GM18517 (cell line): Measurements from ENCODE around the gene ZNF423.

Experiments used
- ATAC-seq: cut with Tn5 transposase; IDR thresholded peaks from one replicate; pipeline ENCODE4 v1.9.1; 2021; ENCODE audit warnings: mild to moderate bottlenecking, moderate library complexity; ENCODE audit not compliant: unreplicated experiment

ZNF423 gene

DNA sequence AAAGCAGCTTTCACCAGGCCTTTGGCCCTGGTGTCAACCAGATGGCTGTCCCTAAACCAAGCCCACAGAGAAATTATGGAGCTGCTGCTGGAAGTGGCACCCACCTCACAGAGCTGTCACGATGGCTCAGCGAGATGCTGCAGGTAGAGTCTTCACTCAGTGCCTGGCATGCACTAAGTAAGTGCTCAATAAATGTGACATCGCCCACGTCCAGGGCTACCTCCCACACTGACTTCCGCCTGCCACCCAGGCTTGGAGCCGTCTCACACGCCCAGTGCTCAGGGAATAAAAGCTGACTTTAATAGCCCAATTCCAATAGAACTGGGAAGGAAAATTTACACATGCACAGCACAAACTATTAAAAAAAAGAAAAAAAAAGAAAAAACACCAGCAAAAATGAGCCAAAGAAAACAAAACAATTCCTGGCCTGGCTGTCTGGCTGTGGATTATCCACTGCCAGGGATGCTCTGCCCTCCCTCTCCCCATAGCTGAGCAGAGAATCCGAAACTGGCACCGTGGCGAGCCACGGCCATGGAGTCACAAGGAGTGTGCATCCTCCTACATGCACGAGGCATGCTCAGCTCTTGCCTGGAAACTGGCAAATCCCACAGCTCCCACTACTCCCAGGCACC is 68.9 kb downstream of the ZNF423 start:
- no peak for ATAC-seq

DNA sequence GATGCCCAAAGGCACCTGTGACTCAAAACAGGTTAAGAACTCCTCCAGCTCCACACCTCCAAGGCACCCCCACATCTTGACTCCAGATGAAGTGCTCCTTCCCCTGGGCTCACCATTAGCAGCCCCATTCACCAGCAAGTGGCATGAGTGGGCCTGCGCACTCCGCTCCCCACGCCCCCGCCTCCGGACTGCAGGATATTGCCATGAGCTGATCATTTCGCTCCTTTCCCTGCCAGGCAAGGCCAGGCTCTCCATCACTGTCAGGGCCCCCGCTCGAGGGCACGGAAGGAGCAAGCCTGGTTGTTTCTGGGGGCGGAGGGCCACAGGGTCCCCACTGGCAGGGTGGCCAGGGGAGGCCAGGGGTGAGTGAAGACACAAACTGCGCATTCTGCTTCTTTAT is 69.9 kb downstream of the ZNF423 start:
- ATAC-seq, result no peak

DNA sequence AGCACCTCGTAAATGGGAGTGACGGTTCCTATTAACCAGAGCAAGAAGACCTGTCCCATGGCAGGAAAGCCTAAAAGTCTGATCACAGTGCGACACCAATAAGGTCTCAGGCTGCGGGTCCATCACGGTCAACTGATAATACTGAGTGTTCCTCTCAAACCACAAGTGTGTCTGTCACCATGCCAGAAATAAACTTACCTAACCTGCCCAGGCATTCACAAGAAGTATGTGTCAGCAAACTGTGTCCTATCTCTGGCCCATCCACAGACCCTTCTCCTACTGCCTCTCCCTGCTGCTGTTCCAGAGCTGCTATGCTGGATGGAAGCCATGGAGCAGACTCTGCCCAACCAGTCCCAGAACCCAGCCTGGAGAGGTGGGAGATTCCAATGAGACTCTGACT is 73.5 kb downstream of the ZNF423 start:
- ATAC-seq, result no peak

DNA sequence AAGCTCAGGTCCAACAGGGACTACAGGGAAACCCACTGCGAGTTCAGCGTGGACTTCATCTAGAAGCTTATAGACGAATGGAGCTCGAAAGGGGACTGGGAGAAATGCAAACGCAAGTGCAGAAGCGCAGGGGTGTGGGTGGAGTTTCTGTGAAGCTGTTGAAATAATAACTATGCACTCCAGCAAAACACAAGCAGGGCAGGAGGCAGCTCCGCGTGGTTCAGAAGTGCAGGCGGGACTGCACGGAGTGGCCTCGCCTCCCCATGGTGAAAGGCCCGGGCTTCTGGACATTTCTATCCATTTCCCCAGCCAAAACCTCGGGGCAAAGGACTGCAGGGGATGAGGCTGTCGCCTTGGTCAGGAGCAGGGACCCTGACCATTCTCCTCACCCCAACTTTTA is 74.5 kb downstream of the ZNF423 start:
- ATAC-seq, result no peak

DNA sequence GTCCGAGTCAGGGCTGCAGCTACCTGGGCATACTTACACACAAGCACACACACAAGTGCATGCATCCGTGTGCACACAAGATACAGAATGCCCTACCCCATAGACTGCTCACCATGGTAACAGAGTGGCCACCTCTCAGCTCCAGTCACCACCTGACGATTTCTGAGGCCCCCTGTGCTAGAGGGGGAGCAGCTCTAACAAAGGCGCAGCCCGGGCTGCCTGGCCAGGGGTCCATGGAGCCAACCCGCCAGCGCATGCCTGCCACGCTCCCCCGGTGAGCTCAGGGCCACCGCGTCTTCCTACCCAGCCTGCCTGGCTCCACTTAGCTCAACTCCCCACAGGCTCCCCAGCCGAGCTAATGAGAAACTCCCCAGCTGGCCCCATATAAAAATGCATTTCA is 75.5 kb downstream of the ZNF423 start:
- ATAC-seq, result no peak

DNA sequence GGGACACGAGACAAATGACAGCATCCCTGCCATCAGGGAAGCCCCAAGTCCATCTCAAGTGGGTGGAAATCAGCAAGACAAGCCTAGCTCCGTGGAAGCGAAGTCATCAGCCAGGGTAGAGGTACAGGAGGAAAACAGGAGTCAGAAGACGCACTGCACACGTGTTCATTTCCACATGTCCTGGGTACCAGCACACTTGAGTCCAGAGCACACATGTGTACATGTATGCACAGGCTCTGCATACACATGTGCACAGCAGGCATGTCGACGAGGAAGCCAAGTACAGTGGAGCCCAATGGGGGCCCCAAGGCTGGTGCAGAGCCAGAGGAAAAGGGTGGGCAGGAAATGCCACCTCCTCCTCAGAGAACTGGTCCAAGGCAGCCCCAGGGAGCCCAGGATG is 75.9 kb downstream of the ZNF423 start:
- ATAC-seq, result no peak

DNA sequence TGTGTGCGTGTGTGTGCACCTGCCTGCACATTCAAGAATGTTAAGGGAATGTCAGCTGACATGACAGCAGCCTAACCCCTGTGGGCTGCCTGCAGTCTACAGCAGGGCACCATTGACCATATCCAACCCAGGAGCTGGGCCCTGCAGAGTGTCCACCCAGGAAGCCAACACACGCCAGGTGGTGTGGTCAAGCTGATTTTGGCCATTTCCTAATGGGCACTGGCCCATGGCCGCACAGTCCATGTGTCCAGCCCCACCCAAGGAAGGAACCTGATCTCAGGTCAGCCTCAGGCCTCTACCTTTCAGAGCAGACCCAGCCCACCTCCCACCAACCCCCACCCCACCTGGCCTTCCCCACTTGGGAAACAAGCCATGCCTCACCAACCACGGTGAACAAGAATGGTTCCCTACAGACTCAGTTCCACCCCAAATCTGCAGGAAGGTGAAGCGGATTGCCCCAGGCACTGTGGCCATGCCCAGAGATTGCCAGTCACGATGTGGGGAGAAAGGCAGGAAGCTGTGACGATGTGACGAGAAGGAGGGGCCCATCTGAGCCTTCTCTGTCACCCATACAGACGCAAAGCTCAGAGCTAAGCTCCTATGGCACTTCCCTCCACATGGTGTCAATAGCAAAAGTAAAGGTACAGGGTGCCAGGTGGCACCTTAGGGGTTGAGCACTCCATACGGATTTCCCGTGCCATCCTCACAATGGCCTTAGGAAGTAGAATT is 77.5 kb downstream of the ZNF423 start:
- no peak for ATAC-seq

DNA sequence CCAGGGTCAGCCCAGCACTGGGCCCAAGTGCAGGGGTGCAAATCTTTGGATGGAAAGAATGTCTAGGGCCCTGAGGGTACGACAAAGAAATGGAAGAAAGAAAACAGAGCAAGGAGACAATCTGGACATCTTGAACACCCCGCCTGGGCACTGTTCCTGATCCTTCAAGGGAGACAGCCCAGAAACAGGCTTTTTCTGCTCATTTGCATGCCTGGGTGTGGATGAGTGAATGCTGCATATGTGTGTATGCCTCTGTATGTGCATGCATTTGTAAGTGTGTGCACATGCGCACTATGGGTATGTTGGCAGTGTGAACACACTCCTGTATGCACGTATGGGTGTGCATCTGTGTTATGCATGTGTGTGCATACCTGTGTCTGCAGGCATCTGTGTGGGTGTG is 79.2 kb downstream of the ZNF423 start:
- ATAC-seq, result no peak

DNA sequence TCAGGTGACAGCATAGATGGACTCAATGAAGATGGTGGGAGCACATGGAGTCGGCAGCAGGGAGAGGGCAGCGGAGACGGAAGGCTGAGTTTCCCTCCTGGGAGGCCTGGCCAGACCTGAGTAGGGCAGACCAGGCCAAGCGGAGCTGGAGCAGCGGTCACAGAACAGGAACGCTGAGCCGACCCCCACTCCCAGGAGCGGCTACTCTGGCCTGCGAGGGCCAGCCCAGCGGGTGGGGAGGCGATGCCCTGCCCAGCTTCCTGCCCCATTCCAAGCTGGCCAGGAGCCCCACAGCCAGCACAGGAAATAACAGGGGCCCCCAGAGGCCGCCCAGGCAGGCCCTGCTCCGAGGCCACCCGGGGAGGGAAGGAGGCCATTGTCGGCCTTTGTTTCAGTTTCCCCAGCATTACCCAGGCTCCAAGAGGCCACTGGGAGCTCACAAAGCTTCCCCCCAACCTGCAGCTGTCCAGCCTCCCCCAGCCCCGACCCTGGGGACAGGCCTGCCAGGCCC is 79.8 kb downstream of the ZNF423 start:
- no peak for ATAC-seq

DNA sequence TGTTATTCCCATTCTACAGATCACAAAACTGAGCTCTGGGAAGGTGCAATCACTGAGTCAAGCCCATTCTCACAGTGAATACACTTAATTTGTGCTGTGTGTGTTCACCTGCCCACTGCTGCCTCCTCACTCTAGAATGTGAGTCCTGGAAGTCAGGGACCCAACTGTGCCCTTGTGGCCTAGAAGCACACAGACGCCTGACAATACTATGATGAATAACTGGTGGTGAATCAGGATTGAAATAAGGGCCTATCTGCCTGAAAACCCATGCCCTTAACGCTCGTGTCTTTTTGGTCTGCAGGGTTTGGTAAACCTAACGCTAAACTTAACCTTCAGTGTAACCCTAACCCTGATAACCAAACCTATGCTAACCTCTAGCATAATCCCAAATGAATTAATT is 80.3 kb downstream of the ZNF423 start:
- no peak for ATAC-seq

DNA sequence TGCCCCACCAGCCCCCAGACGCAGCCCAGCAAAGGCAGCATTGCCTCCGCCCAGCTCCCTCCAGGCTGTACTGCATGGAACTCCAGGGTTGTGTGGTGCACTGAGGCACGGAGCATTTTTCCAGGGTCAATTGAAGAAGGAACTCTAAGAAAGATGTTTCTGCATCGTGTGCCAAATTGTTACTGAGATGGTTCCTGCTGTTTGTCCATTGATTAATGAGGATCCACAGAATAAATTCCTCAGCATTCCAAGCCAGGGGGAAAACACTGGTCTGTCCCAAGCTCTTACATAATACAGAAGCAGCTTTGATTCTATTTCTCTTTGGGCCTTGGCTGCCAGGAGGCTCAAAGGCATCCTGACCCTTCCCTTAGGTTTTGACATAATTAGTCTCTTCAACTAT is 80.9 kb downstream of the ZNF423 start:
- ATAC-seq, result no peak

DNA sequence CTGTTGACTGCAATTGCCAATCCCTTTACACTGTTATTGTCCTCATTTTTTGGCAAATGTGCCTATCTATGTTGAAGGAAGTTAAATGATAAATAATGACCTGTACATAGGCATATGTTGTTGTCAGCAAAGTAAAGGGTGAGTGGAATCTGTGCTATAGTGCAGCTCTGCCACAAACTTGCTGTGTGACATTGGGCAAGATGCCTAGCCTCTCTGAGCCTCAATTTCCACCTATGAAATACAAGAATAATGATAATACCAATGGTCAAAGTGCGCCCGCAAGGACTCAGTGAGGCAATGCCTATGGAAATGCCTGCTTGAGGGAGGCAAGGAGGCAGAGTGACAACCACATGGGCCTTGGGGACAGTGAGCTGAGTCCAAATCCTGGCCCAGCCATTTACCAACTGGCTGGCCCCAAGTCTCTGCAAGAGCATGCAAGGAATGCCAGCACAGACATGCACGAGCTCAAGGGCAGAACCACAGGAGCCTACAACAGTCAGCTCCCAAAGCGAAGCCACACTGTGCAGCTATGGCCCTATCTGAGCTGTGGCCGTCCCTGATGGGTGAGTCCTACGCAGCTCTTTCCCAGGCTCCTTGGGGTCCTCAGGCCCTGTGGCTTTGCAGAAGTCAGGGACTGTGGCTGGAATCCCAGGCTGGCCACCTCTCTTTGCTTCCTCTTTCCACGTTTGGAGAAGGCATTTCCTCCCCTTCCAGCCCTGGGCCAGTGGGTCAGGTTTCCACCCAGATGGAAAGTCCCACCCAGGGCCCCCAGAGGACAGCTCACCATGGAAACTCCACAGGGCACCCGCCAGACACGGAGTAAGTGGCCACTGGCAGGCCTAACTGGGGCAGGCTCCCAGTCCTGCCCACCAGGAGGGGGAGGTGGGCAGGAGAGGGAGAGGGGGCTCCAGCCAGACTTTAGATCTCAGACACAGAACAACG is 82.1 kb downstream of the ZNF423 start:
- no peak for ATAC-seq

DNA sequence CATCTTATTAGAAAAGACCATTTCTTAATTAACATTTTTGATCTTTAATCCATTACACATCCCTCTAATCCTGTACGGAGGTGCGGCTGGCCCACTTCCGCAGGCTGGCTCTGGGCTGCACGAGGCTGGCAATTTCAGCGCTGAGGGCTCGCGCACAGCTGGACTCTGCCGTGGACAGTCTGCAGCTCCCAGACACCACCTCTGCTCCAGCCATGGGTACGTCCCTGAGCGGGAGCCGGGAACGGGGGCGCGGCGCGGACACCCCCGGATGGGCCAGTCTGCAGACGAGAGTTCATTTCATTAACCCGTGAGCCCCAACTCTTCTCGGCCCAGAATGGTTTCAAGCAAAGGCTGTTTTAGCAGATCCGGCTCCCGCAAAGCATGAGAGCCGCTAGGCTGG is 87.9 kb downstream of the ZNF423 start:
- no peak for ATAC-seq

DNA sequence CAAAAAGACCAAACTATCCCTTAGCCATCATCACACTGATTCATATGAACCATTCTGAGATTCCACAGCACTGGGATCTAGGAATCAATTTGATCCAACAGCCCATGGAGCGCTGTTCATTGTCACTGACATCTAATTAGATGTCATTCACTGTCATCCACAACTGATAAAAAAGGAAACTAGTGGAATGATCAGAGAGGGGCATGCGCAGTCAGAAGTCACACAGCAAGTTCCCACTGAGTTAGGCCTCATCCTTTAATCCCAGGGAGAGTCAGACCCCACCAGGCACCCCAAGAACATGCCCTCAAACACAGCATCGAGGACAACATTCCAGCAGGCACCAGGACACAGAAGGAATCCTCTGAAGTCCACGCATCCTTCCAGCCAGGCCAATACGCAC is 88.5 kb downstream of the ZNF423 start:
- no peak for ATAC-seq

DNA sequence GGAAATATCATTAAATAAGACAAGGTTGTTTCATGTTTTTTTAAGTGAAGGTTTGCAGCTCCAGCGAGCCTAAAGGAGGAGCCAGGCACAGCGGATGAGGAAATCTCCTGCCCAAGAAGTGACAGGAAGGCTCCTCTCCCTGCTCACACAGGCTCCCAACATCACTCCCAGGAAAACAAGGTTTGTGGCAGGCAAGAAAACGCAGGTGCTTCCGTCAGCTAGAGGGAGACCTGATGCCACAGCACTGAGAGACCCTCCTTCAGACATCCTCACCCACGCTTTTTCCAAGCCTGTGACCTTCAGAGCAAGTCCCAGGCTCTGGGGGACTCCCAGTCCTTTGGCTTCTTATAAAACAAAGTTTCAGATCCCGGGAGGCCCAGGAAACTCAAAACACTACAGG is 89.7 kb downstream of the ZNF423 start:
- no peak for ATAC-seq

DNA sequence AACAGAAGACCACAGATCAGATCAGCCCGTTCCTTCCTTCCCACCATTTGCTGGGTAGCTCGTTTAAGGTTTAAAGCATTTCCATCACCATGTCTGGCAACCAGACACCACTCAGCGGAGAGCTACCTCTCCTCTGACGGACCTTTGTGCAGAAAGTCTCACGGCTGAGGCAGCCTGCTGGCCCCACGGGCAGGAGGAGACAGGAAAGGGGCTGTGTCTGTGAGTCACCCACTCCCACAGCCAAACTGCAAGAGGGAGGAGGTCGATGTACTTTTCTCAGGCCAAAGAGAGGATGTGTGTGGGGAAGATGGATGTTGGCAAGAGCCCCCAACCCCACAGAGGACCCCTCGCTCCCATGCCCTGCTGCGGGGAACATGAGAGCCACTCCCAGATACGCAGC is 92.1 kb downstream of the ZNF423 start:
- no peak for ATAC-seq

DNA sequence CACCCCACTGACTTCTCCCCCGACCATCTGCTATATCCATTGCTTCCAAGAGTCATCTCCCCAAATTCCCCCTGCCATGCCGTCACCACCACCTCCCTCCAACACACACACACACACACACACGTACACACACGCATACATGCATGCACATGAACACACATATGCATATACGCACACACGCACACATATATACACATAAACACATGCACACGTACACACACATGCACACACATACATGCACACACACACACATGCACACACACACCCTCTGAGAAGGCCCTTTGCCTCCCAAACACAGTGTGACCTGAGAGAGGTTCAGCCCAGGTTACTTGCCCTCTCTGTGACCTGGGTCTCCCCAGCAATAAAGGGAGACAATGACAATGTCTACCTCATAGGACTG is 95.1 kb downstream of the ZNF423 start:
- no peak for ATAC-seq

DNA sequence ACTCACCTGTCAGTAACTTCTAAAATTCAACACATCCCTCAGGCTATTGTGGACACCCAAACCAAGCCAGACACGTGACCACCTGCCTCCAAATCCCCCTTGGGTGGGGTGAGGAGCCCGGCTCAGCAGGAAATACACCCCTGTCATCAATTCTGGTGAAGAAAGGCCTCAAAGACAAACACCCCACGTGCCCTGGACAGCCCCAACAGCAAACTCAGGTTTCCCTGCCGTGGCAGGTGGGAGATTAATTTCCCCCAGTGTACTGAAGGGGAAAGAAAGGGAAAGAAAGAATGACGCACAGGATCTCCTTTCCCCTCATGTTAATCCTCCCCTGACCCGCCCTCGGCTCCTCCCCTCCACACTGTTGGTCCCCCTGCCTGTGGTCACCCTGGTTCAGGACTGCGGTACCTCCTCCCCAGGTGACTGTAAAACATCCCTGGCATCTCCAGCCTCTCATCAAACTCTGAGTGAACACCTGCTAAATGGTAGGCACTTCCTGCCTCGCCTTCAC is 98.3 kb downstream of the ZNF423 start:
- no peak for ATAC-seq

DNA sequence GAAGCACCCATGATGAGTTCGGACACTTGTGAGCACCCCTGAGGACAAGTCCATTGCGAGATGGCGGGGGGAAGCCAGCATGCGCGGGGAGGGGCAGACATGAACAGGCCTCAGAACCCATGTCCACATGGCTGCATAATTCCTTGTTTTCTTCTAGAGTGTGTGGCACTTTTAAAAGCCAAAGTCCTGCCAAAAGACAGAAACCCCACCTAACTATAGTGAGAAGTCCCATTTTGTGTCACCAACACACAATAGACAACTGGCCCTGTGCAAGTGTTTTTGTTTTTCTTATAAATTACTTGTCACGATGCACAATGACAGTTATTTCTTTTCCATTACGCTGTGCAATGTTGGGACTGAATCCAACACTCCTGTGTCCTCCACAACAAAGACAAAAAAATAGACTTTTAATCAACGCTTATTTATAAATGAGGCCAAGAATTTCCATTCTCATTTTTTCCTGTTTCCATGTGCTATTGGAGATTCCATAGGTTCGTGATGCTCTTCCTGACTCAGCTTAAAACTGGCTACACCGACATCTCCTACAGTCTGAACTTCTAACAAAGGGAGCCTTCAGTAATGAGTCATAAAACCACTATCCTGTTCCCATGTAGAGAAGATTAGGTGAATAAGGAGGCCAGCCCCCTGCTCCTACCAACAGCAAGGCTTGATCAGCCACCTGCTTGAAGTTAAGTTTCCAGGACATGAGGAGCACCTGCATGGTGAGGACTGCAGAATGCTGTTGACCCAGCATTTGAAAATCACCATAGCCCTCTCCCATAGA is 98.9 kb downstream of the ZNF423 start:
- ATAC-seq, result no peak

DNA sequence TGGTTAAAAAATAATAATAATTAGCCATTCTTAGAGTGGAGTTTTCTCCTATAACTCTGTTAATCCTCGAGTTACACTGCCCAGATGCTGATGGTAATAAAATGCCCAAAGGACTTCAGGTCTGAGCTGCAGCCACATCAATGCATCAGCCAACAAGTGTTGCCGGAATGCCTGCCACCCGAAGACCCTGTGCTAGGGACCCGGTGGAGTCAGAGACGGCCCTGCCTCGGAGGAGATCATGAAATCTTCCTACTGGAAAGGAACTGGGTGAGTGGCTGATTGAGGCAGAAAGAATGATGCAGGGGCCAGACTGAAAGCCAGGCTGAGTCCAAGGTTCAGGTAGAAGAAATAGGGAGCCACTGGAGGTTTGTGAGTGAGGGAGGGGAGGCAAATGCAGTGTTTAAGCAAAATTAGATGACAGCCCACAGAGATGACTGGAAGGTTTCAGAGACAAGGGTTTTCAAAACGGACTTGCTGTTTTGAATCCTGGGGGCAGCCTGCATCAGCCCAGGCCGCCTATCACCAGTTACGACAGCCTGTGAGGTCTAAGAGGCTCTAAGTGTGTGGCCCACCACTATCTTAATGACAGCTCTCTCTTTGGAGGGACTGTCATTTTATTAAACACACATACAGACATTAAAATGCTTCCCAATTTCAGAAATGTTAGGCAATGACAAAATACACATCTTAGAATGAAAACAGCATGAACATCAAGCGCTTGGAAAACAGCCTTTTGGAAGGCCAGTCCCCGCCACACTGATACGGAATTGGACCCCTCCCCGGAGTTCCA is 100.0 kb downstream of the ZNF423 start:
- no peak for ATAC-seq
